ENCODE measurements around the gene ZNF239.

GRCh38 chr10:43569681-43570080, 4.7 kb downstream of the ZNF239 start:
- TF ChIP-seq EZH2 (IDR thresholded peaks at IDR 0.05; ENCODE audit: insufficient read depth, poor library complexity, severe bottlenecking) (no peak), EZH2phosphoT487 (IDR thresholded peaks at IDR 0.05; ENCODE audit: insufficient read depth, low read depth) (no peak)

All from GM23248 (cell line).